ENCODE data around the gene TMBIM4.

TMBIM4 gene

GRCh38 chr12:66085998-66086397 lies 83.8 kb downstream of the TMBIM4 start:
- DNase-seq: no peak
